OCI-LY3 (cell line): Measurements from ENCODE around the gene SYPL1.

Experiments
- CTCF ChIP-seq: fragments of 200-600, 300-600 bp; sonication (generic); IDR thresholded peaks from 2 replicates; pipeline ENCODE4 v1.5.1; 2014; ENCODE audit warnings: antibody characterized with exemption, low read length, low read depth
- EZH2phosphoT487 ChIP-seq: fragments of 200-600 bp; shearing (Covaris generic); IDR thresholded peaks from 2 replicates; pipeline ENCODE4 v1.6.1; 2018; ENCODE audit warnings: antibody characterized with exemption, mixed run types, low read depth

GRCh38 chr7:106050746-106051117, 61.4 kb downstream of the SYPL1 start:
- TF ChIP-seq CTCF (no peak), EZH2phosphoT487 (no peak)
